Measurements from ENCODE around the gene ADAM19. TPM values are rescaled to one million over a fixed set of nuclear protein-coding genes. Genes with fewer than 3 reads are reported as not detected.

Gene ADAM19
- total RNA-seq, 4 donors from 2014 or later: 1.1 to 47.9 (median 5.4) TPM

DNA sequence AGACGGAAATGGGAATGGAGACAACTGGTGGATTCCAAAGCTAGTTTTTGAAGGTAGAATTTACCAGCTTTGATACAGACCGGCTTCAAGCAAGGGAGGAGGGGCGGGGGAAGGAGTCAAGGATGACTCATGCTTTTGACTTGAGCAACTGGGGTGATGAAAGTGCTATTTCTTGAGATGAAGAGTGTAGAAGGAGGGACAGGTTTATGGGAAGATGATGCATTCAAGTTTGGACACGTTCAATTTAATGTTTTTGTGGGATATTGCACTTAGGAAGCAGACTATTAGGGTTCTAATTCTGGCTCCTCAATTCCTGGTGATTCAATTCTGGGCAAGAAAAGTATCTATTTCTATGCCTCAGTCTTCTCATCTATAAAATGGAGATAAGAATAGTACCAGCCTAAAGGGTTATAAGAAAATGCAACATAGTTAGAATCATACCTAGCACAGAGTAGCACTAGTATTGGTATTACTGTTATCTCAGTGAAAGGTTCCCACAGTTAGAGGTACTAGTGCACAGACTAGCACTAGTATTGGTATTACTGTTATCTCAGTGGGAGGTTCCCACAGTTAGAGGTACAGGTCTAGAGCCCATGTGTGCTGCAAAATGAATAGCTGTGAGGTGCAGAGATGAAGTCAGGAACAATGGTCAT is 110.9 kb downstream of the ADAM19 start:
- Histone ChIP-seq H3K27ac (peak overlapping the region in 1 of 4 donors; percentile 54), H3K27me3 (peaks cover 0 to 8% of the 10 kb centered on the region in 2 donors), H3K36me3 (no peaks in the 10 kb centered on the region), H3K4me1 (peaks cover 0 to 10% (median 5%) of the 10 kb centered on the region in 4 donors), H3K4me3 (no peak overlapping the region), H3K9me3 (no peaks in the 10 kb centered on the region)
- TF ChIP-seq, protein P1, sequence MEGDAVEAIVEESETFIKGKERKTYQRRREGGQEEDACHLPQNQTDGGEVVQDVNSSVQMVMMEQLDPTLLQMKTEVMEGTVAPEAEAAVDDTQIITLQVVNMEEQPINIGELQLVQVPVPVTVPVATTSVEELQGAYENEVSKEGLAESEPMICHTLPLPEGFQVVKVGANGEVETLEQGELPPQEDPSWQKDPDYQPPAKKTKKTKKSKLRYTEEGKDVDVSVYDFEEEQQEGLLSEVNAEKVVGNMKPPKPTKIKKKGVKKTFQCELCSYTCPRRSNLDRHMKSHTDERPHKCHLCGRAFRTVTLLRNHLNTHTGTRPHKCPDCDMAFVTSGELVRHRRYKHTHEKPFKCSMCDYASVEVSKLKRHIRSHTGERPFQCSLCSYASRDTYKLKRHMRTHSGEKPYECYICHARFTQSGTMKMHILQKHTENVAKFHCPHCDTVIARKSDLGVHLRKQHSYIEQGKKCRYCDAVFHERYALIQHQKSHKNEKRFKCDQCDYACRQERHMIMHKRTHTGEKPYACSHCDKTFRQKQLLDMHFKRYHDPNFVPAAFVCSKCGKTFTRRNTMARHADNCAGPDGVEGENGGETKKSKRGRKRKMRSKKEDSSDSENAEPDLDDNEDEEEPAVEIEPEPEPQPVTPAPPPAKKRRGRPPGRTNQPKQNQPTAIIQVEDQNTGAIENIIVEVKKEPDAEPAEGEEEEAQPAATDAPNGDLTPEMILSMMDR (IDR thresholded peaks at IDR 0.05): no peak
- no peak for TF ChIP-seq POLR2A (IDR thresholded peaks at IDR 0.05)
- peak in 1 of 3 donors; percentile 58 for DNase-seq

DNA sequence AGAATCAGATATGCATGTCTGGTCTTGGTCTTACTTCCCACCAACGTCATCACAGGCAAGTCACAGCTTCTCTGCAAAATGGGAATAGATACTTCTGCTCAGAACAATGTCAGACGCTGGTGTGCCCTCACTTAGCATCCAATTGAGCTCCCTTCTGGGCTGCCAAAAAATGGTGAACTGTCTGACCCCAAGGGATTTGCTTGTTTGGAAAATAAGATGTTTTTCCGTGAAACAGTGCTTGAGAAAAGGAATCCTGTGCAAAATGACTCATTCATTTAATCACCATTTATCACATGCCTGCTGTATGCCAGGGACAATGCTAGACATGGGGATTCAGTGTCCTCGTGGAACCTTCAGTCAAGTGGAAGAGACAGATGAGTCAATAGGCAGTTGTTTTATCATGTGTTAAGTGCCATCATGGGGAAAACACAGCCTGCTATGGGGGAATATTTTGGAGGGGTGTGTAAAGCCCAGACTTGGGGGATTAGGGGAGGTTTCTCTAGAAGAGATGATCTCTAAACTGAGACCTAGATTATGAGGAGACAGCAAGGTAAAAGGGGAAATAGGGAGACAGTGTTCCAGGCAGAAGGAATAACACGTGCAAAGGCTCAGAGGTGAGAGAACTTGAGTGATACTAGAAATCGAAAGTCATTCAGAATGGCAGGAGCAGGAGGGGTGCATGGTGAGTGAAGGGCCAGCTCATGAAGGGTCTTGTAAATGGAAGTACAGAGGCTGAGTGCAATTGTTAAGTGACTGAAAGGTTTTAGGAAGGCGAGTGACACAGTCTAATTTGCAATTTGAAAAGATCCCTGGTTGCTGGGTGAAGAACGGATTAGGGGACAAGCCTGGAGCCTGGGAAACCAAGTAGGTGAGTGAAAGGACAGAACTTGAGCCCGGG is 111.7 kb downstream of the ADAM19 start:
- Histone ChIP-seq H3K27me3 (peaks cover 0 to 9% of the 10 kb centered on the region in 2 donors), H3K36me3 (no peaks in the 10 kb centered on the region), H3K9me3 (no peaks in the 10 kb centered on the region), H3K4me3 (no peak overlapping the region), H3K4me1 (peaks cover 0 to 11% (median 5%) of the 10 kb centered on the region in 4 donors), H3K27ac (peak overlapping the region in 1 of 4 donors; percentile 54)
- no peak for DNase-seq
- TF ChIP-seq, protein P1 (IDR thresholded peaks at IDR 0.05): no peak
- TF ChIP-seq POLR2A (IDR thresholded peaks at IDR 0.05): no peak

DNA sequence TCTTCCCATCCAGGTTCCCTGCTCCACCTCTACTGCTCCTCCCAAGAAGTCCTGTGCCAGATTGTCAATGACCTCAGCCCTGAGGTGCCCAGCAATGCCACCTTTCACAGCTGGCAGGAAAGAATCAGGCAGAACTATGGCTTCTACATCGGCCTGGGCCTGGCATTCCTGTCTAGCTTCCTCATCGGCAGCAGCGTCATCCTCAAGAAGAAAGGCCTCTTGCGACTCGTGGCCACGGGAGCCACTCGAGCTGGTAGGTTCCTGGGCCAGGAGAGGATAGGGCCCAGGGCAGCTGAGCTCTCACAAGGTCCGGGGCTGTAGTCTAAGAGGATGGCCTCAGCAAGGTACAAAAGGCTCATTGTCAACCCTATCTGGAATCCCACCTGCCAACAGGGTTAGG is 112.5 kb downstream of the ADAM19 start:
- H3K27me3 ChIP-seq: peaks cover 0 to 9% of the 10 kb centered on the region in 2 donors
- no peak overlapping the region for H3K4me3 ChIP-seq
- TF ChIP-seq, protein P1 (IDR thresholded peaks at IDR 0.05): no peak
- TF ChIP-seq POLR2A (IDR thresholded peaks at IDR 0.05): no peak
- peaks cover 0 to 11% (median 5%) of the 10 kb centered on the region in 4 donors for H3K4me1 ChIP-seq
- no peak for DNase-seq
- no peaks in the 10 kb centered on the region for H3K9me3 ChIP-seq
- H3K27ac ChIP-seq: no peak overlapping the region
- H3K36me3 ChIP-seq: no peaks in the 10 kb centered on the region

DNA sequence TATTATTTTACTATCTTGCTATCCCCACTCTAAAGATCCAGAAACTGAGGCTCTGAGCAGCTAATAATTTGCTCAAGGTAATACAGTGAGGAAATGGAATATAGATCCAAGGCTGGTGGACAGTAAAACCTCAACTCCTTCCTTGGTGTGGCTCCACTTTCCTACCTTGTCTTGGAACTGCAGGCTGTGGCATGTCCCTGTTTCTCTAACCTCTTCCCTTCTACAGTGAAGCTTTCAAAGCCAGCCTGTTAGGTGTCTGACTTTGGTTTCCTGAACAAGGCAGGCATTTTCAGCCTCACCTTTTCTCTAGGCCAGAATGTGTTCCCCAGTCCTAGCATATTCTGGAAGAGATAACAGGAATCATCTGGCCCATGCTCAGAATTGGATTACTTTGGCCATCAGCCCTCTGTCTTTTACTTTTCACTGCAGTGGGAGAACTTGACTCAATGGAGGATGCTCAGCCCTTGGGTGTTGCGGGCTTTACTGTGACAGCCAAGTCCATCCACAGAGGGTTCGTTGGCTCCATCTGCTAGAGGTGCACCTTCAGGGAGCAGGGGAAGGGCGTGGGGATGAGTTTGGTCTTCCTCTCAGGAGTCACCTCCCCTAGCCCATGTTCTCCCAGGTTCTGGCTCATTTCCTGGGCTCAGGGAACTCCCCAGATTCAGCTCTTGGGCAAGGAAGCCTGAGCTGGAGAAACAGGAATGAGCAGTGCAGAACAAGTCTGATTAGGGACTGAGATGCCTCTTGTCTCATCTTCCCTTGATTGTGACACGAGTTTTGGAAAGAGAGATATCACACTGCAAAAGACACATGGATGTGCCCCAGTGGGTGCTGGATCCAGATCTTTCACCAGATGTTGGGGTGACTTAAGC is 114.4 kb downstream of the ADAM19 start:
- Histone ChIP-seq H3K27ac (no peak overlapping the region), H3K4me1 (peaks cover 0 to 11% (median 5%) of the 10 kb centered on the region in 4 donors), H3K27me3 (peaks cover 0 to 9% of the 10 kb centered on the region in 2 donors), H3K9me3 (no peaks in the 10 kb centered on the region), H3K36me3 (no peaks in the 10 kb centered on the region), H3K4me3 (no peak overlapping the region)
- TF ChIP-seq, protein P1 (IDR thresholded peaks at IDR 0.05): no peak
- no peak for DNase-seq

Measured in Peyer's patch (tissue), 4 donors.